ENCODE measurements around the gene IL3RA. TPM values are rescaled to one million over a fixed set of nuclear protein-coding genes. Genes with fewer than 3 reads are reported as not detected.
"Not testable (repeated sequence)": the region's sequence is repeated elsewhere in the genome, so short reads cannot be mapped to it uniquely, and the experiment has no call there.

Gene IL3RA
- total RNA-seq, 2 experiments from 2014 or later = not detected

DNA sequence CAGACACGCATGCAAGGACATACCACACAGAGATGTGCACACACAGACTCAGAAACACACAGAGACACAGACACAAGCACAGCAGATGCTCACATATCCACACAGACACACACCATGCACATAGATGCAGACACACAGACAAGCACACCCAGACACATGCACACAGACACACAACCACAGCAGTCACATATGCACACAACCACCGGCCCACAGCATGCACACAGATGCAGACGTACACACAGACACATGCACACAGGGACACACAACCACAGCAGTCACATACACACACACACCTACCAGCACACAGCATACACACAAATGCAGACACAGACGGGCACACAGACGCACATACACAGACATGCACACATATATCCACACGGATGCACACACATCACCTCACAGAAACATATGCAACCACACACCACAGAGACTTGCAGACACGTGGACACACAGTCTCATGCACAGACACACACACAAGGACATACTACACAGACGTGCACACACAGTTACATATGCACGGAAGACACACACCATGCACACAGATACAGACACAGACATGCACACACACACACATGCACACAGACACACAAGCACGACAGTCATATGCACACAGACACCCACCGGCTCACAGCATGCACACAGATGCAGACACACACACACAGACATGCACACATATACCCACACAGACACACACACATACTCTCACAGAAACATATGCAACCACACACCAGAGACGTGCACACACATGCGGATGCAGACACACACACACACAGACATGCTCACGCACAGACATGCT lies 80.6 kb downstream of the IL3RA start:
- DNase-seq = no peak
- CTCF ChIA-PET = no interaction called here
- Mint-ChIP-seq H3K4me1 (ENCODE audit: low read depth) (no peaks in the 10 kb centered on the region), H3K36me3 (ENCODE audit: low read depth) (peaks cover 43% of the 10 kb centered on the region), H3K27me3 (ENCODE audit: low read depth) (no peaks in the 10 kb centered on the region), H3K4me3 (no peak overlapping the region), H3K9me3 (peaks cover 9% of the 10 kb centered on the region), H3K27ac (no peak overlapping the region)
- intact Hi-C loops (cut with micrococcal nuclease) = no loop called here

DNA sequence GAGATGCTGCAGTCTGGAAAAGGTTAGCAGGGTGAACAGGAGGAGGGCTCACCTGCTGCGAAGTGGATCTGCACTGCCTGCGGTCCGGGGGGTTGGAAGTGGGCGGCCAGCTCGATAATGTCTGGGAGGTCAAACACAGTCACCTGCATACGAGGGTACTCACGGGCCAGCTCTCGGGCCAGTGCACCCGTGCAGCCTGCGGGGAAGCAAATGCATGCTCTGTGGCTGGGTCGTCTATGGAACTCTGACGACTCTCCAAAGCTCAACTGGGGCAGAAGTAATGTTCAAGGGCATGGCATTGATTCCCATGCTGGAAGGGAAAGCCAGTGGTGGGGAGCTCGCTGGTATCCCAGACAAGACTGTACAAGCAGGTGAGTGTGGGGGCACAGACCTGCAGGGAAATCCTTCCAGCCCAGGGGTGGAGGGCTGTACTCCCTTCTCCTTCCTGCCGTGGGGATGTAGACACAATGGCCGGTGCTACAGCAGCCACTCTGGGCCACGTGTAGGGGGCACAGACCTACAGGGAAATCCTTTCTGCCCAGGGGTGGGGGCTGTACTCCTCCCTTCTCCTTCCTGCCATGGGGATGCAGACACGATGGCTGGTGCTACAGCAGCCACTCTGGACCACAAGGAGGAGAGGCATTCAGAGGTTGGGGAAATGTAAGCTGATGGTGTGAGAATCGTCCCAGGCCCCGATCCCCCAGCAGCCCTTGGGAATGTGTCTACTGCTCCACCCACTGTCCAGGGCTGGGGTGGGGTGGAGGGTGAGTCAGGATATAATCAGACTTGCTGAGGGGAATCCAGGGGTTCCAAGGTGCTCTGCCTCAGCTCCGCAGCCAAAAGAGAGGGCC lies 81.6 kb downstream of the IL3RA start:
- Mint-ChIP-seq H3K9me3 (peaks cover 9% of the 10 kb centered on the region), H3K27ac (no peak overlapping the region), H3K27me3 (ENCODE audit: low read depth) (no peaks in the 10 kb centered on the region), H3K36me3 (ENCODE audit: low read depth) (peaks cover 44% of the 10 kb centered on the region), H3K4me1 (ENCODE audit: low read depth) (no peaks in the 10 kb centered on the region), H3K4me3 (no peak overlapping the region)
- intact Hi-C loops (cut with micrococcal nuclease) = no loop called here
- CTCF ChIA-PET = no interaction called here
- no peak for DNase-seq

DNA sequence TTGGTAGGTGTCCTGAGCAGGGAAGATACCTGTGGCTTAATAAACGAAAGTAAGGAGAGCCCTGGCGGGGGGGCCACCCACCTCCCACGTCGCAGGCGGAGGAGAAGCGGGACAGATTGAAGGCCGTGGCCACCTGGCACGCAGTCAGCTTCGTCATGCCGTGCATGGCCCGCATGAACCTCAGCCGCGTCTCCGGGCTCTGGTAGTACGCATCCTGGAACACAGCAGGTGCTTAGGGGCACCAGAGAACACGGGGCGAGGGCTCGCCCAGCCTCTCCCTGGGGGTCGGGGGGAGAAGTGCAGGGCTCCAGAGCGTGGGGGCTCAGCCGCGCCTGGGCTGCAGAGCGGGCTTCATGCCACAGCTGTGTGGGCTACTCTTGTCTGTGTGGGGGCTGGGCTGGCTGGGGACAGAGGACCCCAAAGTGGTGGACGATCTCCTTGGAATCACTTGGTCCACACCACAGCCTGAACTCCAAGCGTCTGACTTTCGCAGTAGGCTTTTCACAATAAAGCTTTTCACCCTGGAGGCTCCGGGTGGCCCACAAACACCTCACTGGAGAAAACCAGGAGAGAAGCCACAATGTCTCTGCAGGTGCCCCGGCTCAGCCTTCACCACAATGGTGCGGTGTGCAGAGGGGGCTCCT lies 82.4 kb downstream of the IL3RA start:
- no peak for DNase-seq
- CTCF ChIA-PET = no interaction called here
- Mint-ChIP-seq H3K4me1 (ENCODE audit: low read depth) (no peaks in the 10 kb centered on the region), H3K4me3 (no peak overlapping the region), H3K27ac (no peak overlapping the region), H3K27me3 (ENCODE audit: low read depth) (no peaks in the 10 kb centered on the region), H3K9me3 (peaks cover 9% of the 10 kb centered on the region), H3K36me3 (ENCODE audit: low read depth) (peaks cover 43% of the 10 kb centered on the region)
- intact Hi-C loops (cut with micrococcal nuclease) = no loop called here

DNA sequence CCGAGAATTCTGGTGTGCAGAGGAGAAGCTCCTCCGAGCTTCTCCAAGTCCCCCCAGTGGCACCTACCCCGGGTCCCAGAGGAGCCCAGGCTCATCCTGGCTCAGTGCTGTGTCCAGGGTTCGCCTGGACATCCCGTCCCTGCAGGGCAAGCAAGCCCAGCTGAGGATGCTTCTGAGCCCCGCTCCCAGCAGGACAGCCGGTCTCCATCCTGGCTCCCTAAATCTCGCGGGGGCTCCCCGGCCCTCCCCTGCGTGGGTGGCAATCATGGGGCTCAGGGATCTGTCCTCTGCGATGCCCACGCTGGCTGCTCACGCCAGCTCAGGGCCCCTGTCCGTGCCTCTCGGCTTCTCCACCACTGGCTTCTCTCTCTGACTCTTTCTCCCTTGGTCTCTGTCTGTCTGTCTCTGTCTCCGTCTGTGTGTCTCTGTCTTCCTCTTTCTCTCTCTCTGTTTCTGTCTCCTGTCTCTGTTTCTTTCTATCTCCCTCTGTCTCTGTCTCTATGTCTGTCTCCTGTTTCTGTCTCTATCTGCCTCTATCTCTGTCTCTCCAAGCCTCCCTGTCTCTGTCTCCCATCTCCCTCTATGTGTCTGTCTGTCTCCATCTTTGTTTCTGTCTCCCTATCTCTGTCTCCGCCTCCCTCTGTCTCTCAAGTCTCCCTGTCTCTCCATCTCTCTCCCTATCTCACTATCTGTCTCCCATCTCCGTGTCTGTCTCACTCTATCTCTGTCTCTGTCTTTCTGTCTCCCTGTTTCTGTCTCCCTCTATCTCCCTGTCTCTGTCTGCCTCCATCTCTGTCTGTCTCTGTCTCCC lies 83.2 kb downstream of the IL3RA start:
- H3K36me3 Mint-ChIP-seq (ENCODE audit: low read depth) = peaks cover 46% of the 10 kb centered on the region
- no peak for DNase-seq
- no peaks in the 10 kb centered on the region for H3K4me1 Mint-ChIP-seq (ENCODE audit: low read depth)
- peak overlapping the region; percentile 32 for H3K27ac Mint-ChIP-seq
- CTCF ChIA-PET = no interaction called here
- intact Hi-C loops (cut with micrococcal nuclease) = no loop called here
- no peaks in the 10 kb centered on the region for H3K27me3 Mint-ChIP-seq (ENCODE audit: low read depth)
- no peak overlapping the region for H3K4me3 Mint-ChIP-seq
- peaks cover 9% of the 10 kb centered on the region for H3K9me3 Mint-ChIP-seq

DNA sequence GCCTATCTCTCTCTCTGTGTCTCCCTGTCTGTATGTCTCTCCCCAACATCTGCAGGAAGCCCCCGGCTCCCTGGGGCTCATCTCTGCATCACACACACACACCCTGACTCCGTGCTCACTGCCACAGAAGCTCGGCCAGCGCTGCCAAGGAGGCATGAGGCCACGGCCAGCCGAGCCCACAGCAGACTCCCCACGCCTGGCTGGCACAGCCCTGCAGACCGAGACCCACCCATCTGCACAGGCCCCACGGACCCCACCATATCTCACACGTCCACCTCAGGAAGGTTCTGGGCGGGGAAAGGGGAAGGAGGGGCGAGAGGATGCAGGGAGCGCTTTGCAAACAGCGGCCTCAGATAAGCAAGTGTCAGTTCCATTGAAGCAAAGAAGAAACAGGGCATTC lies 83.8 kb downstream of the IL3RA start:
- Mint-ChIP-seq H3K27me3 (ENCODE audit: low read depth) (no peaks in the 10 kb centered on the region), H3K36me3 (ENCODE audit: low read depth) (peaks cover 52% of the 10 kb centered on the region), H3K27ac (peak overlapping the region; percentile 46), H3K4me1 (ENCODE audit: low read depth) (no peaks in the 10 kb centered on the region), H3K4me3 (no peak overlapping the region), H3K9me3 (peaks cover 12% of the 10 kb centered on the region)
- DNase-seq = no peak
- CTCF ChIA-PET = no interaction called here
- intact Hi-C loops (cut with micrococcal nuclease) = no loop called here

DNA sequence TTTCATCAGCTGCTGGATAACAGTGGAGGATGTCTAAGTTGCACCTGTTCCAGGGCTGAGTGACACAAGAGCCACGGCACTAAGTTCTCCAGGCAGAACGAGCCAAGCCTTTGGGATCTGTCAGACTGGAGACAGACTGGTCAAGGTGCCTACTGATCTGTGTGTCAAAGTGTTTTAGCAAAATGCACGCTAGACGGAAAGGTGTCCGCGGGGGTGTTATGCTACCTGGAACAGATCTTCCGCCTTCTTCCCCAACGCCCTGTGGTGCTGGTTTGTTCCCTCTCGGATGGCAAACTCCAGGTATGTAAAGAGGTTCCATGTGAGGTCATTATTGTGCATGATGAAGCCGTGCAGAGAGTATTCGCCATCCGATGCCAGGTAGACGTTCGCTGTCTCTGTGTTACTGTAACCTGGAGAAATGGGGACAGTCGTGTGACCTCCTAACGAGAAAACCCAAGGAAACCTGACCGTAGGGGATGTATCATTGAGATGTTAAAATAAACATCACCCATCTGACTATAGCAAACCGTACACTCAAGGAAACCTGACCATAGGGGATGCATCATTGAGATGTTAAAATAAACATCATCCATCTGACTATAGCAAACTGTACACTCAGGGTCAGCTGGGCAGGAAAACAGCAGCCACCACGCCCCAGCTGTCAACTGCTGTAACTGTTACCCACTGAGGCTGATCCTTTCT lies 85.0 kb downstream of the IL3RA start:
- intact Hi-C loops (cut with micrococcal nuclease) = no loop called here
- Mint-ChIP-seq H3K27me3 (ENCODE audit: low read depth) (no peaks in the 10 kb centered on the region), H3K27ac (no peak overlapping the region), H3K9me3 (peaks cover 12% of the 10 kb centered on the region), H3K4me1 (ENCODE audit: low read depth) (no peaks in the 10 kb centered on the region), H3K36me3 (ENCODE audit: low read depth) (peaks cover 54% of the 10 kb centered on the region), H3K4me3 (no peak overlapping the region)
- no peak for DNase-seq
- CTCF ChIA-PET = no interaction called here

DNA sequence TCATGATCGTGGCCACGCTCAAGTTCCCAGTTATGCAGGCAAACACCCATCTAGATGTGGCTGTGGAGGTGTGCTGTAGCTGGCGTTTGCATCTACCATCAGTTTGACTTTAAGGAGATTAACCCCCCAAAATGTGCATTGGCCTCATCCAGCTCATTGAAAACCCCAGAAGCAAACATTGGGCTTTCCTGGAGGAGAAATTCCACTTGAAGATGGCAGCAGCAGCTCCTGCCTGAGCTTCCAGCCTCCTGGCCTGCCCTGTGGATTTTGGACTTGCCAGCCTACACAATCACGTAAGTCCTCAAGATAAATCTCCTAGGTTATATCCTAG lies 85.5 kb downstream of the IL3RA start:
- no peak for DNase-seq
- no peak overlapping the region for H3K27ac Mint-ChIP-seq
- H3K4me1 Mint-ChIP-seq (ENCODE audit: low read depth) = no peaks in the 10 kb centered on the region
- intact Hi-C loops (cut with micrococcal nuclease) = no loop called here
- H3K27me3 Mint-ChIP-seq (ENCODE audit: low read depth) = no peaks in the 10 kb centered on the region
- H3K36me3 Mint-ChIP-seq (ENCODE audit: low read depth) = peaks cover 57% of the 10 kb centered on the region
- CTCF ChIA-PET = no interaction called here
- no peak overlapping the region for H3K4me3 Mint-ChIP-seq
- H3K9me3 Mint-ChIP-seq = peaks cover 12% of the 10 kb centered on the region

DNA sequence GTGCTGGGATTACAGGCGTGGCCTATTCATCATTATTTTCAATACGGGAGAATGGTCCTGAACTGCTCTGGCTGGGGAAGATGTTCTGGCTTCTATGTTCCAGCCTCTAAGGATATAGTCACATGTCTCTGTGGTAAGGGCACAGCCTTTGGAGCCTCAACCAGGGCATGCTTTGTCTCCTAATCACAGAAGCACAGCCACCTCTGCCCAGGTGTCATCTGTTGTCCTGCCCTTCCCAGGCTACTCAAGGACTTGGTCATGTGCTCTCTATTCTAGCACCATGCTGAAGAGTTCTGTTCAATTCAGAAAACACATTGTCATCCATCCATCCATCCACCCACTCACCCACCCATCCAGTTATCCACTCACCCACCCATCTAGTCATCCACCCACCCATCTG lies 86.6 kb downstream of the IL3RA start:
- intact Hi-C loops (cut with micrococcal nuclease) = no loop called here
- Mint-ChIP-seq H3K27ac (no peak overlapping the region), H3K4me3 (no peak overlapping the region), H3K4me1 (ENCODE audit: low read depth) (no peaks in the 10 kb centered on the region), H3K36me3 (ENCODE audit: low read depth) (peaks cover 62% of the 10 kb centered on the region), H3K27me3 (ENCODE audit: low read depth) (no peaks in the 10 kb centered on the region), H3K9me3 (peaks cover 12% of the 10 kb centered on the region)
- CTCF ChIA-PET = no interaction called here
- DNase-seq = no peak

DNA sequence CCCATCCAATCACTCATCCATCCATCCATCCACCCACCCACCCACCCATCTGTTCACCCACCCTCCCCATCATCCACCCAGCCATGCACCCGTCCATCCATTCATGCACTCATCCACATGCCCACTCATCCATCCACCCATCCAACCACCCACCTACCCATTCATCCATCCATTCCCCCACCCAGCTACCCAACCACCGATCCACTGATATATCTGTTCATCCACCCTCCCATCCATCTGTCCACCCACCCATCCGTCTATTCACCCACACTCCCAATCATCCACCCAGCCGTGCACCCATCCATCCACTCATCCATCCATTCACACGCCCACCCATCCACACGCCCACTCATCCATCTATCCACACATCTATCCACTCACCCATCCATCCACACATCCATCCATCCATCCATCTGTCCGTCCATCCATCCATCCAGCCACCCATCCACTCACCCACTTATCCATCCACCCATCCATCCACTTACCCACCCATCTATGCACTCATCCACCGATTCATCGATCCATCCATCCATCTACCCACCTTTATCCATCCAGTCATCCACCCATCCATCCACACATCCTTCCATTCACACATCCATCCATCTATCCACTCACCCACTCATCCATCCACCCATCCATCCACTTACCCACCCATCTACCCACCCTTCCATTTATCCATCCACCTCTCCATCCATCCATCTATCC lies 87.7 kb downstream of the IL3RA start:
- no peaks in the 10 kb centered on the region for H3K4me1 Mint-ChIP-seq (ENCODE audit: low read depth)
- intact Hi-C loops (cut with micrococcal nuclease) = no loop called here
- H3K36me3 Mint-ChIP-seq (ENCODE audit: low read depth) = peaks cover 59% of the 10 kb centered on the region
- no peaks in the 10 kb centered on the region for H3K27me3 Mint-ChIP-seq (ENCODE audit: low read depth)
- CTCF ChIA-PET = no interaction called here
- H3K27ac Mint-ChIP-seq = no peak overlapping the region
- DNase-seq = no peak
- peaks cover 12% of the 10 kb centered on the region for H3K9me3 Mint-ChIP-seq
- H3K4me3 Mint-ChIP-seq = no peak overlapping the region

DNA sequence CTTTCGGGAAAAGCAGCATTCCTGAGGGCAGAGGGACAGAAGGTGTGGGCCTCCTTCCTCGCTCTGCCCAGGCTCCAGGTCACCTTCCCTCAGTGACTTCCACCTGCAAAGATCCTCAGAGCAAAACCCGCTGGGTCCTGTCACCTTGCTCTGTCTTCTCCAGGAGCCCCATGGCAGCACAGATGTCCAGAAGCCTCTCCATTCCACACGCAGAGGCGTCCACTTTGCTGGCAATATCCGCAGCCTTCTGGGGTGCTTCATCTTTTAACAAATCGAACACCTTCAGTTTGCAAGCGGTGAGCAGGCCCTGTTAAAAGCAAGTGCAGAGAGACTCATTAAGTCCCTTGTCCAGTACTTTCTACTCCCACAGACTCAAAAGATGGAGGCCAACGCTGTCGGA lies 88.8 kb downstream of the IL3RA start:
- DNase-seq = no peak
- Mint-ChIP-seq H3K27me3 (ENCODE audit: low read depth) (no peaks in the 10 kb centered on the region), H3K36me3 (ENCODE audit: low read depth) (peaks cover 50% of the 10 kb centered on the region), H3K4me1 (ENCODE audit: low read depth) (no peaks in the 10 kb centered on the region), H3K9me3 (peaks cover 10% of the 10 kb centered on the region), H3K27ac (no peak overlapping the region), H3K4me3 (no peak overlapping the region)
- CTCF ChIA-PET = no interaction called here
- intact Hi-C loops (cut with micrococcal nuclease) = no loop called here

DNA sequence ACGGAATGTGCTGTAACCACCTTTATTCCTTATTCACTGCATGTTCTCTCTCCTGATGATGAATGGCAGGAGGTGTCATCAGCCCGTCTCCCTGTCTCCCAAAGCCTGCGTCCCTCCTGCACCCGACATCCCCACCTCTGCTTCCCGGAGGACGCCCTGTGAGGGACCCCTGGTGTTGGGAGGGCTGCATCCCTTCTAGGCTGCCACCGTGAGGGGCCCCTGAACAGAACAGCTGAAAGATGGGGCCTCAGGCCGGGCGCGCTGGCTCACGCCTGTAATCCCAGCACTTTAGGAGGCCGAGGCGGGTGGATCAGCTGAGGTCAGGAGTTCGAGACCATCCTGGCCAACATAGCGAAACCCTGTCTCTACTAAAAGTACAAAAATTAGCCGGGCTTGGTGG lies 89.7 kb downstream of the IL3RA start:
- DNase-seq, H3K27ac Mint-ChIP-seq: not testable (repeated sequence)

More for the DNA sequence above, 89.7 kb downstream of the IL3RA start:
- H3K4me3 Mint-ChIP-seq; H3K9me3 Mint-ChIP-seq; H3K4me1 Mint-ChIP-seq (ENCODE audit: low read depth); CTCF ChIA-PET; H3K27me3 Mint-ChIP-seq (ENCODE audit: low read depth); intact Hi-C loops (cut with micrococcal nuclease): not testable (repeated sequence)
- H3K36me3 Mint-ChIP-seq (ENCODE audit: low read depth) = peaks cover 46% of the 10 kb centered on the region

Measured in activated naive CD4-positive, alpha-beta T cell treated with anti-CD3 and anti-CD28 coated beads for 36 hours (primary cell).